HG03097 (cell line): ENCODE data around the gene GATC.
"Not testable (repeated sequence)": the region's sequence is repeated elsewhere in the genome, so short reads cannot be mapped to it uniquely, and the experiment has no call there.

Experiments
- ATAC-seq: cut with Tn5 transposase; IDR thresholded peaks from one replicate; pipeline ENCODE4 v1.9.1; 2021; ENCODE audit not compliant: unreplicated experiment, low FRiP score

Gene GATC

DNA sequence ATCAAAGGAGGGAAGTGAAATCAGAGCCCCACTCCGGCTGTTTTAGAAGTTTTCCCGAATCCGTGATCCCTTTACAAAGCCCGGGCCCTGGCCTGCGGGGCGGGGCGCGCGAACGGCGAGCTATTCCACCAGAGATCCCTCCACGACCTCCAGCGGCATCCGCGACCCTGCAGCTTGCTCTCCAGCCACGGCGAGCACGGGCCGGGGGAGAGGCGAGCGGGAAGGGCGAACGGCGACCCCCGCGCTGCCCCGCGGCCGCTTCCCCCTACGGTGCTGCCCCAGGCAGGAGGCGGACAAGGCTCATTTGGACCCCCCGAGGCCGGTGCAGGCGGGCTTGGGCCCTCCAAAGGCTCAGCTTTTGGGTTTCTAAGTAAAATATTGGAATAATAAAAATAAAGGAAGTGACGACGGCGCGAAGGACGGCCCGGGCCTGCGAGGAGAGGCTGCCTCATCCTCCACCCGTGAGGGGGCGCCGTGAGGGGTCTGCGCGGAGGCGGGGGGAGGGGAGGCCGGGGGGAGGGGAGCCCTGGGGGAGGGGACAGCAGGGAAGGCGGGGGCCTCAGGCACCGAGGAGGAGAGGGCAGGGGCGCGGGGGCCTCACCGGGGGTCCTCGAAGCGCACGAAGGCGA is 22.7 kb downstream of the GATC start:
- peak; percentile 27 for ATAC-seq

- peak; percentile 91 for ATAC-seq
Observed at GRCh38 chr12:120469450-120470149, 23.4 kb downstream of the GATC start, which contains the start of gene SRSF9. SRSF9 (minus strand) TSS chr12:120469748; CDS start chr12:120469609, 139 bp downstream.

DNA sequence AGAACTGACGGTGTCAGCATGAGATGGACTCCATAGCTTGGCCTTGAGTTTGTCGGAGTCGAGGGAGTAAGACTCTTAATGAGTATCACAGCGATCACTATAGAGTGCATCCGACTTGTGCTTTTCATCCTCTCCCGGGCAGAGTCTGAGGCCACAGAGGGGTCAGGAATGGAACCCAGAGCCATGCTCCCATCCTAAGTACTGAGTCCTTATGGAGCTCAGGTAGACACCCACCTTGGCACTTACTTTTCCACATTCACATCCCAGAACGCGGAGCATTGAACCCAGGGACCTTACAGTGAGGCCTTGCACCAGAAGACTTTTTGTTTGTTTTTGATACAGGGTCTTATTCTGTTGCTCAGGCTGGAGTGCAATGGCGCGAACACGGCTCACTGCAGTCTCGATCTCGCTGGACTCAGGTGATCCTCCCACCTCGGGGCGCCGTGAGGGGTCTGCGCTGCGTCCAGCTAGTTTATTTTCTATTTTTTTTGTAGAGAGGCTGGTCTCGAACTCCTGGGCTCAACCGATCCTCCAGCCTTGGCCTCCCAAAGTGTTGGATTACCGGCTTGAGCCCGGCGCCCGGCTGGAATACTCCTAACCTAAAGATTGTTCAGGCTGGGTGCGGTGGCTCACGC is 24.0 kb downstream of the GATC start:
- ATAC-seq = no peak

DNA sequence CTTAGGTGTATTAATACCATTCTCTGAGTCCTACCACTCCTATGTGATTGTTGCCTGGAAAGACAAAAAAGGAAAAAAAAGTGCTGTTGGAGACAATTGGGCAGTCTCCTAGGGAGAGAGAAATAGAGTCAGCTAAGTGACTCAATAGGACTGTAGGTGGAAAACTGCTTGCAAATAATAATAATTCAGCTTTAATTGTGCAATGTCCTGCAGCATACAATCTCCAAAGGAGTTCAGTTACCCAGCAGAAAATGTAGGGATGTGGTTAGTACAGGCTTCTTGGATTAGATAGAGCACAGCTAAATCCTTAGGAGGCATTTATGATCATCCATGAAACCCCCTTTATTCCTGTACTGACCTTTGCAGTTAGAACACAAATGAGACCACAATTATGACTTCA is 26.3 kb downstream of the GATC start:
- ATAC-seq = no peak

- ATAC-seq = no peak
Observed at GRCh38 chr12:120473807-120474615, 27.8 kb downstream of the GATC start.

GRCh38 chr12:120474616-120474960 is 28.3 kb downstream of the GATC start:
- no peak for ATAC-seq

DNA sequence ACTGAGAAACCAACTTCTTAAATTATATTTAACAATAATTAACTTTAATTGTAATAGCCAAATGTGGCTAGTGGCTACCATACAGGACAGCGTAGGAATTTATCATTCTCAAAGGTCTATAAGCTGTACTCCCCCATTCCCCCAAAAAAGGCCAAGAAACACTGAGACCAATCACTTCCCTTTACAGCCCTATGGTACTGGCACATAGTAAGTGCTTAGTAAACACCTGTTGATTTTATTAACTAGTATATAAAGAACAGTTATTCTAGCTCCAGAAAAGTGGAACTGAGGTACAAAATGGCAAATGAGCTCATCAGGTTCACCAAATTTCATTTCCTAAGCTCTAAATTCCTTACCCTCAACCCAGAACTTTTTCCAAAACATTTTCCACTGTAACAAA is 29.4 kb downstream of the GATC start:
- no peak for ATAC-seq

DNA sequence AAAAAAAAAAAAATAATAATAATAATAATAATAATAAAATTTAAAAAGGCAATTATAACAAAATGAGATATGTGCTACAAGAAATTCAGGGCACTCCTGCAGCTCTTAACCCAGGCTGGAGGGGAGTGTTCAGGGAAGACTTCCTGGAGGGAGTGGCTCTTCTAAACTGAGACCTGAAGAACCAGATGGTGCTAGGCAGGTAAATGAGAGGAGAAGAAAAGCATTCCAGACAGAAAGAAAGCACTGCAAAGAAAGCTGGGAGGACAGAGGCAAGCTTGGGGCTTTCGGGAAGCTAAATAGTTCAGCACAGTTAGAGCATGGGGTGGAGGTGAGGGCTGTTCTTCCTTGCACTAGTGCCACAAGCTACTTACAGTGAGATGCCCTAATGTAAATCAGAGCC is 33.2 kb downstream of the GATC start:
- no peak for ATAC-seq

DNA sequence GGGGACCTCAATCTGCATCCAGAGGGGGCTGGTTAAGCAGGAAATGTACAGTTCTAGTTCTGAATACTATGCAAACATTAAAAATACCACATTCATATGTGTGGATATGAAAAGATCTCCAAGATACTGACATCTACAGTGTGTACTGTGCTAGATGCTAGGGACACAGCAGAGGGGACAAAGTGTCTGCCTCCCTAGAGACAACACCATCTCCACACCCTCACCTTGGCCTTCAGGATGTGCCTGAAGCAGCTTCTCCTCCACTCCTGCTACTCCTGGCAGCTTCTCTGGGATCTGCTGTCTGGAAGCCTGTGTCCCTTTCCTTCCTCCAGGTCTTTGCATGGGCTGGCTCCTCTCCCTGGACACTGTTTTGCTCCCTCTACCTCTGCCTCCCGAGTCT is 34.0 kb downstream of the GATC start:
- no peak for ATAC-seq

DNA sequence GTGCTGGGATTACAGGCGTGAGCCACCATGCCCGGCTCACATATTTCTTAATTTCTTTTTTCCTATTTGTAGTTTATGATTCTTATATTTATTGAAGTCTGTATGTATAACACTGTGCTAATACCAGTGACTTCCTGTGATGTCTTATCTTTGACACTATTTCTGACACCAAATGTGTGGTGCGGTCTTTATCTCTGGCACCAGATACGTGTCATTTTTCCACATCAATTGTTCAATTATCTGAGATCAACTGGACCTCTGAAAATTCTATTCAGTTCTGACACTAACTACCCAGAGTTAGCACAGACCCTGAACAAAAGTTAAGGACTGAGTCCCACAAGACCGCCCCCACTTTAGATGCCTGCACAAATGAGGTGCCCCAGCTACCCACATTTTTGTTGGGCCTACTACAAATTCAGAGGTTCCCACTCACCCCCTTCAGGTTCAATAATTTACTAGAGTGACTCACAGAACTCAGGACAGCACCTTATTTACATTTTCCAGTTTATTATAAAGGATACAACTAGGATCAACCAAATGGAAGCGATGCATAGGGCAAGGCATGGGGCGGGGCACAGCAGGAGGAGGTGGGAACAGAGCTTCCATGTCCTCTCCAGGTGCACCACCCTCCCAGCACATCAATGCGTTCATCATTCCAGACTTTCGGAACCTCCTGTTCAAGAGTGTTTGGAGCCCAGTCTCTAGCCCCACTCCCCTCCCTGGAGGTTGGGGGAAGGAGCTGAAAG is 35.0 kb downstream of the GATC start:
- ATAC-seq = no peak

GRCh38 chr12:120483621-120484020 is 37.4 kb downstream of the GATC start:
- ATAC-seq = no peak

- ATAC-seq = no peak
Observed at GRCh38 chr12:120485961-120486881, 40.0 kb downstream of the GATC start.

DNA sequence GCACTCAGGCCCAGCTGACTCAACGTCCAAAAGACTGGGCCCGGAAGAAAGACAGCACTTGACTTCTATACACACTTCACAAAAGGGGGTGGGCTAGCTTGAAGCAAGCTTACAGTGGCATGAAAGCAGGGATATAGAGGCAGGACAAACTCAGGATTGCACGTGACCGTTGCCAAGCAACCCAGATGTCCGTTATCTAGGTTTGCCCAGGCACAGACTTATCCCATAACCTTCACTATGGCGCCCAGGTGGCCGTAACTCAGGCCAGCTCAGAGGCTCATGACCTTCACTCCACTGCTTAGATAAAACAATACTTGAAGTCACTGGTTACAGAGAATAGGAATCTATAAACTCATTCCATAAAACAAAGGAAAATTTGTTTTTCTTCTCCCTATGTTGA is 41.3 kb downstream of the GATC start:
- ATAC-seq = not testable (repeated sequence)

DNA sequence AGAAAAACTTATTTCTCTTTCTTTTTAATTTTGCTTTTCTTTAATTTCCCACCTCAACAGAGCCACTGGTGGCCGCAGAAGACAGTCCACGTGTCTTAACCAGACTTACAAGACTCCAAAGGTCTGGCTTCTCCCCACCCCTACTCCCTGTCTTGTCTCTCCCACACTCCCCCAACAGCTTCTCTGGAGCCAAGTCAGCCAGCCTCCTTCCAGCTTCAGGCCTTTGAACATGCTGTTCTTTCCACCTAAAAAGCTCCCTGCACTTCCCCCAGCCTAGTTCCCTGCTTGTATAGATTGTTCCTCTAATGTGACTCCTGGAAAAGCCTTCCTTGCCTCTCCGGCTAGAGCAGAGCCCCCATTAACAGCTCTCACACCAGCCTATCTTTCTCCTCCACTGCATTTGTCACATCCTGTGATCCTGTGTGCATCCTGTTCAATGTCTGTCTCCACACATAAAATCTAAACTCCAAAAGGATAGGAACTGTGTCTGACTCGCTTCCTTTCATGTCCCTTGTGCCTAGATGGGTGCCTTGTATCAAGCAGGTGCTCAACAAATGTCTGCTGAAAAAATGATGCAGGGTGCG is 41.9 kb downstream of the GATC start:
- ATAC-seq = no peak

DNA sequence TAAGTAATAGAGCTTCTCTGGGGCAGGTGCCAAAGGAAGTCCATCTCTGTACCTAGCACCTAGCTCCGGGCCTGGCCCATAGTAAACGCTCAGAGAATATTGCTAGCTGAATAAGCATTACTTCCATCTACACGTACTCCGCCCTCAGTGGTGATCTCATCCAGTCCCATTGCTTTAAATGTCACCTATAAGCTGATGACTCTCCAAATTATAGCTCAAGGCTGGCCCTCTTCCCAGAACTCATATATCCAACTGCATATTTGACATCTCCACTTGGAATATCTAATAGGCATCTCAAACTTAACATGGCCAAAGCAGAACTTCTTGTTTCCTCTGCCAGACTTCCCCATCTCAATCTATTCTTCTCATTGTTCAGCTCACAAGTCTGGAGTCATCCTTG is 42.8 kb downstream of the GATC start:
- no peak for ATAC-seq

DNA sequence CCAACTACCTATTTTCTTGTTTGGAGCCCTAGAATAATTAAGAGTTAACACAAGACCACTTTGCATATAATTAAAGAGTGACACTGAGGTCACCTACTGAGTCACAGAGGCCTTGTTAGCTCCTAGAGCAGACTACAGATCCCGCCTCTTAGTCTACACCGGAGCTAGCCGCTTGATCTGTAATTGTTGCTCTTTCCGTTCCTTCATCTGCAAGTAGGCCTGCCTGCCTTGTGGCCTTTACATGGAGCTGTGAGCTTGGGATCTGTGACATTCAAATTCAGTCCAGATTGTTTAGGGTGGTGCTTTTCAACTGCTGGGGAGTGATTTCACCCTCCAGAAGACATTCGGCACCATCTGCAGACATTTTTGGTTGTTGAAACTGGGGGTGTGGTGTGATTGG is 44.1 kb downstream of the GATC start:
- no peak for ATAC-seq

- no peak for ATAC-seq
Observed at GRCh38 chr12:120490833-120491512, 44.7 kb downstream of the GATC start.

DNA sequence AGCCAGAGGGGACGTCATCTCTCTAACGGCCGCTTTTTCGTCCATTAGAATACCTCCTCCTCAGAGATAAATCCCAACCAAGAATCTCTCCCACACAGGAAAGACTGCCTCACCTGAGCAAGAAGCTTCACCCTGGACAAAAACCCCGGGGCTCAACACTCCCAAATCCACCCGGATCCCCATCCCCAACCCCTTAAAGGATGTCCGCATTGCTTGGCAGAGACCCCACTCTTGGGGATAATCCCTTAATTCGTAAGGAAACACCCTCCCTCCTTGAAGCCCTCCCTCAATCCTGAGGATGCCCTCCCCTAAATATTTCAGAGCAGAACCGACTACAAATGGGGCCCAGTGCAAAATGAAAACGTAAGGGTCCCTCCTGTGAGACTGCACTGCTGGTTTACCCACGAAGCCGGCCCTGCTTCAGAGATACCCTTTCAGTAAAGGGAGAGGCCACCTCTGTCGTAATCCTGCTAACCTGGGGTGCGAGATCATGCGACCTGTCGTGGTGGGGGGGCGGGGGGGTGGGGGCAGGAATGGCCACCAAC is 49.0 kb downstream of the GATC start:
- ATAC-seq = no peak
